Astrocyte of the spinal cord (primary cell): Measurements from ENCODE around the gene SERPINH1.

Experiments
- DNase-seq: peaks from one replicate; pipeline ENCODE4 v3.0.0; 2011; ENCODE audit warnings: low read depth, low spot score
- H3K4me3 ChIP-seq: 2 replicates; pipeline ENCODE4 v1.5.1; 2011; ENCODE audit warnings: low read depth, mild to moderate bottlenecking, low read length, moderate library complexity
- in situ Hi-C: cut with HindIII; loops from 2 replicates; pipeline ENCODE4 v1.10.0; 2017; ENCODE audit warnings: low sequenced_read_pairs
- TF ChIP-seq, protein P1 (sequence below): IDR thresholded peaks from 2 replicates; pipeline ENCODE4 v1.5.1; 2012; ENCODE audit warnings: low read depth, mild to moderate bottlenecking, low read length, inconsistent platforms

Gene SERPINH1

DNA sequence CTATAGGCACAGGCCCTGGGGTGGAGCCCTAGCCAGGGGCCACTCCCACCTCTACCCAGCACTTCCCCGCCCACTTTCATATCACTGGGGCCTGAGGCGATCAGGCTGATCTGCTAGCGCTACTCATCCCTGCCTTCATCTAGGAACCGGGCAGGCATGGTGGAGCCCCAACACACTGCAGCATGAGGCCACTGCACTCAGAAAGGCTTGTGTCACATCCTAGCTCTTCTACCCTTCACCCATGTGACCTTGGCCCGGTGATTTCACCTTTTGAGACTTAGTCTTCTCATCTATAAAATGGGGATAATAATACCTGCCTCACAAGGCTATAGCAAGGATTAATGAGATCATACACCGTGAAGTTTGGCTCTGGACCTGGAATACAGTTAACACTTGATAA lies 18.2 kb upstream of the SERPINH1 start:
- TF ChIP-seq, protein P1, sequence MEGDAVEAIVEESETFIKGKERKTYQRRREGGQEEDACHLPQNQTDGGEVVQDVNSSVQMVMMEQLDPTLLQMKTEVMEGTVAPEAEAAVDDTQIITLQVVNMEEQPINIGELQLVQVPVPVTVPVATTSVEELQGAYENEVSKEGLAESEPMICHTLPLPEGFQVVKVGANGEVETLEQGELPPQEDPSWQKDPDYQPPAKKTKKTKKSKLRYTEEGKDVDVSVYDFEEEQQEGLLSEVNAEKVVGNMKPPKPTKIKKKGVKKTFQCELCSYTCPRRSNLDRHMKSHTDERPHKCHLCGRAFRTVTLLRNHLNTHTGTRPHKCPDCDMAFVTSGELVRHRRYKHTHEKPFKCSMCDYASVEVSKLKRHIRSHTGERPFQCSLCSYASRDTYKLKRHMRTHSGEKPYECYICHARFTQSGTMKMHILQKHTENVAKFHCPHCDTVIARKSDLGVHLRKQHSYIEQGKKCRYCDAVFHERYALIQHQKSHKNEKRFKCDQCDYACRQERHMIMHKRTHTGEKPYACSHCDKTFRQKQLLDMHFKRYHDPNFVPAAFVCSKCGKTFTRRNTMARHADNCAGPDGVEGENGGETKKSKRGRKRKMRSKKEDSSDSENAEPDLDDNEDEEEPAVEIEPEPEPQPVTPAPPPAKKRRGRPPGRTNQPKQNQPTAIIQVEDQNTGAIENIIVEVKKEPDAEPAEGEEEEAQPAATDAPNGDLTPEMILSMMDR, result no peak
- DNase-seq, result no peak

DNA sequence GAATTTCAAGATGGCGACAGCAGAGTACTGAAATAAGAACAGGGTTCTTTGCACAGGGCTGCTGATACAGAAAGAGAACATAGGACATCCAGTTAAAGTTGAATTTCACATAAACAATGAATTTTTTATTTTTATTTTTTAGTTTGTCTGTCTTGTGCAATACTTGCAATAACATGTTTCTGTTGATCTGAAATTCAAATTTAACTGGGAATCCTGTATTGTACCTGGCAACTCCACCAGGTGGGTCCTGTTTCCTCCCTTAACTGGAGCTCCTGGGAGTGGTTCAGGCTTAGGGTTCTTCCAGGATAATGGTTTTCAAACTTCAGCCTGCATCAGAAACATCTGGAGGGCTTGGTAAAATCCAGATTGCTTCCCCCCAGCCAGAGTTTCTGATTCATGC lies 14.9 kb upstream of the SERPINH1 start:
- H3K4me3 ChIP-seq, result no peak overlapping the region
- no peak for DNase-seq
- in situ Hi-C loops, result no loop called here
- TF ChIP-seq, protein P1, result no peak

More for the DNA sequence above, 18.2 kb upstream of the SERPINH1 start:
- H3K4me3 ChIP-seq, result no peak overlapping the region
- in situ Hi-C loops, result no loop called here

DNA sequence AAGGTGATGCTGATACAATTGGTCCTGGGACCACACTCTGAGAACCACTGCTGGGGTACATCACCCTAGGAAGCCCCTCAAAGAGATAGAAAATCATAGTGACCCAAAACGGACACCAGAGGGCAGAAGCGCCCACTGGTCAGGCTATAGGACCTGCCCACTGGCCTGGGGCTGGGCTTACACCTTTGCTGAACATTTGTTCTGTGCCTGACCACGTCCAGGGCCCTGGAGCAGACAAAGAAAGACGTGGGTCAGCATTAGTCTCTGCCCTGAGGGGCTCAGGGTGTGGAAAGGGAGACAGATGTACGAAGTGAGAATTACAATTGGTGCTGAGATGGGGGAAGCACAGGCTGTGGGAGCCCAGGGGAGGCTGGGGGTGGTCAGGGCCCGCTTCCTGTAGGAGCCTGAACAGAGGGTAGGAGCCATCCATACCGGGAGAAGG lies 14.4 kb upstream of the SERPINH1 start:
- in situ Hi-C loops, result no loop called here
- DNase-seq, result peak; percentile 74
- no peak overlapping the region for H3K4me3 ChIP-seq
- TF ChIP-seq, protein P1, result peak; percentile 78

DNA sequence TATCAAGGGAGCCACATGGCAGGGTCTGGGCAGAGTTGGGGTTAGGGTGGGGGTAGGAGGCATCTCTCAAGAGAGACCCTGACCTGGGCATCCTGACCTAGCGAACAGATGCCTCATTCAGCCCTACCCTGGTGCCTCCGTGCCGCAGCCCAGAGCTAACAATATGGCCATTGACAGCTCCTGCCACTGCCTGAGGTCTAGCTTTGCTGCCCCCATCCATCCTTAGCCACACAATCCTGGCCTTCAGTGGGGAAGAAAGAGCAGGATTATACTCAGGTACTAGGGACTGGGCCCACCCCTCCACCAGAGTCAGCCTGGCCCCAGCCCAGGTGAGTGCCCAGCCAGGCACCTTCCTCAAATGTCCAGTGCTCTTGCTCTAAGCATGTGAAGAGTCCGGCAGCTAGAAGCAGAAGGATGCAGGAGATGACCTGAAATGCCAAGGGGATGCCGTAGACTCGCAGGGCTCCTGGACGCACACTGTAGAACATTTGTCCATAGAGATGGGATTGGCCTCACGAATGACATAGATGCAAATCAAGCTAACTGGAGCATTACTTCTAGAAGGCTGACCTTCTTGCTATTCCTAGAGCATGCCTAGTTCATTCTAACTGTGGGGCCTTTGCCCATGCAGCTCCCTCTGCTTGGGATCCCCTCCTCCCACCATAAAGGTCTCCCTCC lies 13.3 kb upstream of the SERPINH1 start:
- TF ChIP-seq, protein P1, result no peak
- in situ Hi-C loops, result no loop called here
- no peak overlapping the region for H3K4me3 ChIP-seq
- DNase-seq, result no peak

DNA sequence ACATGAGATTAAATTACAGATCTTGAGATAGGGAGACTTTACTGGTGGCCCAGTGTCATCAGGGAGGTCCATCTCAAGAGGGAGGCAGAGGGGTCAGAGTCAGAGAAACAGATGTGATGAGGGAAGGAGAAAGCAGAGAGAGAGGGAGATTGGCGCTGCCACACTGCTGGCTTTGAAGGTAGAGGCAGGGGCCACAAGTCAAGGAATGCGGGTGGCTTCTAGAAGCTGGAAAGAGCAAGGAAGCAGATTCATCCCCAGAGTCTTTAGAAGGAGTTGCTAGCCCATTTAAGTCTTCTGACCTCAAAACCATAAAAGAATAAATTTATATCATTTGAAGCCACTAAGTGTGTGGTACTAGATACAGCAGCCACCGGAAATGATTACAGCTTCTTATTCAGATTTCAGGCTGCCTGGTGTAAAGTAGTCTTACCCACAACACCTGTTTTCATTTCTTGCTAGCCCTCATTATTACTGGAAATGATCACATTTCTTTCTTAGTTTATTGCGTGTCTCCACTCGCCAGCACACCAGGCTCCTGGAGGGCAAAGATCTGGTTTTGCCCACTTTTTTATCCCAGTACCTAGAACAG lies 12.6 kb upstream of the SERPINH1 start:
- no peak overlapping the region for H3K4me3 ChIP-seq
- in situ Hi-C loops, result no loop called here
- no peak for DNase-seq
- TF ChIP-seq, protein P1, result no peak

DNA sequence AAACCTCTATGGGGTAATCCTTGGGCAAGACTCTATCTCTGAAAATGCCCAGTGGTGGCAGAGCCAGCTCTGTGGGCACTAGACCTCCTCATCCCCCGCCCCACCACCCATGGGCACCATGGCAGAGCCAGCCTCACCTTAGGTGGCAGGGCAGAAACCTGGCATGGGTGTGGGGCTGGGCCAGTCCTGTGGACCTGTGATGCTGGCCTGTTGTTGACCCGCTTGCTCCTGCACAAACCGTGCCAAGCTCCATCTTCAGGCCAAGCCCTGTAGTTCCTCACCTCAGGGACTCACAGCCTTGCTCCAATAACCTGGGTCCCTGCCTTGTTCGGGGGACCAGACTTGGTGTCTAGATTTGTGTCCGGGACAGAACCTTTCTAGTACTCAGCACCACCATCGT lies 8.9 kb upstream of the SERPINH1 start:
- in situ Hi-C loops, result no loop called here
- no peak for DNase-seq
- H3K4me3 ChIP-seq, result no peak overlapping the region
- TF ChIP-seq, protein P1, result no peak
